Breast epithelium (tissue), 4 donors: ENCODE data around the gene MRPL43. TPM values are rescaled to one million over a fixed set of nuclear protein-coding genes. Genes with fewer than 3 reads are reported as not detected.

Experiments used
- DNase-seq, 2 donors: peaks; one replicate each; pipeline ENCODE4 v3.0.0-alpha.2; 2019; ENCODE audit warnings: low spot score in 2 of 2
- H3K27ac ChIP-seq, 2 donors: fragments of 200-600 bp; sonication (generic) in 1 of 2; one replicate each; pipeline ENCODE4 v1.5.1; 2016 to 2019; ENCODE audit warnings: mild to moderate bottlenecking in 1 of 2
- H3K27me3 ChIP-seq, 2 donors: fragments of 200-600 bp; sonication (generic) in 1 of 2; one replicate each; pipeline versions ENCODE4 v1.5.1 to v1.6.0; 2017 to 2019; ENCODE audit warnings: control low read depth in 1 of 2, mild to moderate bottlenecking in 1 of 2
- H3K36me3 ChIP-seq: fragments of 200-600 bp; one replicate; pipeline ENCODE4 v1.5.1; 2019
- H3K4me1 ChIP-seq, 2 donors: fragments of 200-600 bp; sonication (generic); one replicate each; pipeline ENCODE4 v1.5.1; 2016 to 2019; ENCODE audit warnings: control low read depth in 1 of 2
- H3K4me3 ChIP-seq, 3 donors: fragments of 200-600 bp; sonication (generic); 1 replicate in 2 of 3; 2 replicates in 1 of 3; pipeline ENCODE4 v1.5.1; 2016 to 2019; ENCODE audit warnings: mild to moderate bottlenecking in 3 of 3, moderate library complexity in 2 of 3
- H3K9me3 ChIP-seq, 2 donors: fragments of 200-600 bp; sonication (generic) in 1 of 2; one replicate each; pipeline ENCODE4 v1.5.1; 2016 to 2019; ENCODE audit warnings: control low read depth in 1 of 2
- CTCF ChIP-seq, 3 donors: fragments of 450-650 bp; IDR thresholded peaks; one replicate each; pipeline ENCODE4 v1.5.1; 2016 to 2017; ENCODE audit warnings: antibody characterized with exemption in 3 of 3, mild to moderate bottlenecking in 3 of 3, moderate library complexity in 3 of 3
- POLR2A ChIP-seq: fragments of 450-650 bp; IDR thresholded peaks from one replicate; pipeline ENCODE4 v1.6.1; 2016; ENCODE audit warnings: antibody characterized with exemption, mild to moderate bottlenecking, moderate library complexity
- POLR2AphosphoS5 ChIP-seq, 3 donors: sonication (generic); formaldehyde crosslinking; IDR thresholded peaks; one replicate each; pipeline ENCODE4 v1.6.1; 2017; ENCODE audit warnings: antibody characterized with exemption in 3 of 3
- intact Hi-C: fragments of 100-400 bp; cut with DNase I; formaldehyde crosslinking; loops from one replicate; pipeline ENCODE4 v1.15.1; 2023; ENCODE audit warnings: low total_unique reads
- total RNA-seq, 3 donors: library from RNA; depleted of rRNA; stranded (reverse); fragments of >200 nt; gene quantifications; one replicate each; pipeline ENCODE4 v1.1.0, GENCODE V29; 2016

Gene MRPL43
- total RNA-seq, 3 donors from 2014 or later, result 75.4 to 104 (median 84.6) TPM

DNA sequence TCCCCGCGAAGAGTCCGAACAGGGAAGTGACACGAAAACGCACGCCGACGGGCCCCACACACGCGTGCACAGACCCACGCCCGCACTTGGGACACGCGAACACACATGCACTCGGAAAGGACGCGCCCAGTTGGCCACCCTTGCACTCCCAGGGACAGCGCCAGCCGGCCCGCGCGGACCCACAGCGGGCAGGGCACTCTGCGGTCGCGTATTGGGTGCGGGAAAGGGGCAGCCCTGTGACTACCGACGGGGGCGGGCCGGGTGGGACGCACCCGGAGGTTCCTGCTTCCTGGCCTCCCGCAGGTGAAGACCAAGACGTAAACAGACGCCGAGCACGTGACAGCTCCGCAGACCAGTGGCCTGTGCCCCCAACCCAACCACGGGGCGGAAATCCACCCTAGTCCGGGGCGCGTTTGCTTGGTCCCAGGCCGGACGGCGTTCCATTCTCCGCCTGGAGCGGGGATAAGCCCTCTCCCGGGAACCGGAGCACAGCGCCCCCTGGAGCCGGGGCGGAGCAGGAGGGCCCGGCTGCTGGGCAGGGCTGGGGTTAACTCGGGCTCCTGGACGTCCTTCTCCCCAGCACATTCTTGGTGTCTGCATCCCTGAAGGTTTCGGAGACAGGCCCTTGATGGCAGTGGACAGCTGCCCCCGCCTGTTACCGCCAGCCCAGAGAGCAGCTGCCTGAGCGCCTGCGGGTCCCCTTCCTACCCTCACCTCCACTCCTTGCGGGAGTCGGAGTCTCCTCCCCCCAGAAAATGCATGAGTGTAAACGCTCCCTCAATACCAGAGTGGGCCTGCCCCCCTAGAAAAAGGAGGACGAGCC lies 10.3 kb upstream of the MRPL43 start:
- peak overlapping the region; percentile 59 to 92 (median 80) for H3K4me3 ChIP-seq
- peaks cover 12 to 13% of the 10 kb centered on the region in 2 donors for H3K4me1 ChIP-seq
- H3K36me3 ChIP-seq, result no peaks in the 10 kb centered on the region
- peak overlapping the region; percentile 97 to 100 for H3K27ac ChIP-seq
- H3K9me3 ChIP-seq, result no peaks in the 10 kb centered on the region
- DNase-seq, result peak; percentile 57 to 82
- TF ChIP-seq POLR2A (no peak), CTCF (IDR thresholded peaks at IDR 0.05) (peak; percentile 80 to 92 (median 89)), POLR2AphosphoS5 (IDR thresholded peaks at IDR 0.05) (no peak)
- intact Hi-C loops, result no loop called here
- H3K27me3 ChIP-seq, result no peaks in the 10 kb centered on the region

- intact Hi-C loops, result no loop called here
- H3K4me3 ChIP-seq, result peak overlapping the region; percentile 59 to 92 (median 80)
- no peaks in the 10 kb centered on the region for H3K9me3 ChIP-seq
- DNase-seq, result no peak
- no peaks in the 10 kb centered on the region for H3K27me3 ChIP-seq
- no peaks in the 10 kb centered on the region for H3K36me3 ChIP-seq
- no peak for TF ChIP-seq POLR2A
- no peak for TF ChIP-seq CTCF (IDR thresholded peaks at IDR 0.05)
- TF ChIP-seq POLR2AphosphoS5 (IDR thresholded peaks at IDR 0.05), result no peak
- peaks cover 8 to 10% of the 10 kb centered on the region in 2 donors for H3K4me1 ChIP-seq
- H3K27ac ChIP-seq, result peak overlapping the region; percentile 97 to 100
These were observed 9.5 kb upstream of the MRPL43 start for GRCh38 chr10:100996678-100997359.

DNA sequence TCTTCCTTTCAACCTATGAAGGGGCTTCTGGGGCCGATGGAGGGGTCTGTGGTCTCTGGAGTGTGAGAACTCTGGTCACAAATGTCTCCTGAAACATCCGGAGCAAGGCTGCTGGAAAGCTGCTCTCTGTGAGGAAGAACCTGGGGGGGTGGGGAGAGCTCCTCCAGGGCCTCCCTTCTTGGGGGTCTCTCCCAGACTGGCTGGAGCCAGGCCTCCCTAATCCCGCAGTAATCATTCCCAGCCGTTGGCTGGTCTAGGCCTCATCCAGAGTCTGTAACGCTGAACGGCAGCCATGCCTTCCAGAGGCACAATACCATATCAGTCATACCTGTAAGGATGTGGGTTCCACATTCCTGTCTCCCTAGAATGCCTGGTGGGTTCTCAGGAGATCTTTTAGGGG lies 7.9 kb upstream of the MRPL43 start:
- DNase-seq, result no peak
- Histone ChIP-seq H3K9me3 (no peaks in the 10 kb centered on the region), H3K27me3 (no peaks in the 10 kb centered on the region), H3K27ac (no peak overlapping the region), H3K36me3 (no peaks in the 10 kb centered on the region), H3K4me1 (no peaks in the 10 kb centered on the region), H3K4me3 (no peak overlapping the region)
- no peak for TF ChIP-seq POLR2A
- no peak for TF ChIP-seq CTCF (IDR thresholded peaks at IDR 0.05)
- no peak for TF ChIP-seq POLR2AphosphoS5 (IDR thresholded peaks at IDR 0.05)
- intact Hi-C loops, result no loop called here

DNA sequence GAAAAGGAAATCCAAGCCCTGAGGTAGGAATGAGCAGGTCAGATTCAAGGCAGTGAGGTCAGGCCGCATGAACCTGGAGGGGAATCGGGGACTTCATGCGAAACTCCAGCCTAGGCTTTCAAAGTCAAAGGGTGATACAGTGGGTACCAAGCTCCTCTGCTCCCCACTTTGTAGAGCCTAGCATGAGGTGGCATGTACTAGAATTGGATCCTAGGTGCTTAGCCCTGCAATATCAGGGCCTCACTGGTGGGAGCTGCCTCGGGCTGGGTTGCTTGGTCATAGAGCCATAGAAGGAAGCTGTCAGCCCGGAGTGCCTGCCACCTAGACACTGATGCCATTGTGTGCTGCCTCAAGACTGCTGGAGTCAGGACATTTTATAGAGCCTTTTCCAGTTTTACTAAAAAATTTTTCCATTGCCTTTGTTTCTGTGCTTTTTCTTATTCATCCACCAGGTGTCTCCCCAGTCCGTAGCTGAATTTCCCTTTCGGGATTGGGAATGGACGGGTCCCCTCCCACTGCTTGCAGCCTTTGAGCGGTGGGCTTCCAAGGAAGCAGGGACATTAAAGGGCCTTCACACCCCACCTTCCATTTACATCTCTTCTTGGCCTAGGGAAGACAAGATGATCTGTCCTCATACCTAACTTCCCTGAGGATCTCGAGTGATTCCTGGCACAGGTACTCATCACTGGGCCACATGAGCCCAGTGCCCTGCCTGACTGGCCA lies 6.8 kb upstream of the MRPL43 start:
- H3K9me3 ChIP-seq, result no peaks in the 10 kb centered on the region
- intact Hi-C loops, result no loop called here
- no peak overlapping the region for H3K4me3 ChIP-seq
- DNase-seq, result no peak
- no peaks in the 10 kb centered on the region for H3K4me1 ChIP-seq
- TF ChIP-seq CTCF (IDR thresholded peaks at IDR 0.05), result peak; percentile 27 to 75 (median 63)
- TF ChIP-seq POLR2AphosphoS5 (IDR thresholded peaks at IDR 0.05), result no peak
- no peaks in the 10 kb centered on the region for H3K27me3 ChIP-seq
- peak overlapping the region; percentile 23 to 25 for H3K27ac ChIP-seq
- H3K36me3 ChIP-seq, result no peaks in the 10 kb centered on the region
